WERI-Rb-1 (cell line): Measurements from ENCODE around the gene UCMA.

Source experiments
- DNase-seq: peaks from one replicate; pipeline ENCODE4 v3.0.0-alpha.2; 2020
- H3K27ac ChIP-seq: fragments of 250-450 bp; sonication (Bioruptor Pico); 2 replicates; pipeline ENCODE4 v1.5.1; 2020; ENCODE audit warnings: mild to moderate bottlenecking, moderate library complexity
- H3K27me3 ChIP-seq: fragments of 250-450 bp; sonication (Bioruptor Pico); 2 replicates; pipeline ENCODE4 v1.5.1; 2021; ENCODE audit warnings: mild to moderate bottlenecking, low read depth, moderate library complexity; ENCODE audit not compliant: insufficient read depth, severe bottlenecking
- H3K36me3 ChIP-seq: fragments of 250-450 bp; sonication (Bioruptor Pico); 2 replicates; pipeline ENCODE4 v1.5.1; 2020; ENCODE audit warnings: mild to moderate bottlenecking, moderate library complexity
- H3K4me3 ChIP-seq: 2 replicates; pipeline ENCODE4 v1.5.1; 2011; ENCODE audit warnings: low read depth, mild to moderate bottlenecking, control low read depth, low read length
- H3K9me3 ChIP-seq: fragments of 250-450 bp; sonication (Bioruptor Pico); 2 replicates; pipeline ENCODE4 v1.5.1; 2021; ENCODE audit warnings: mild to moderate bottlenecking, moderate library complexity; ENCODE audit not compliant: severe bottlenecking
- CTCF ChIP-seq: IDR thresholded peaks from 2 replicates; pipeline ENCODE4 v1.5.1; 2011; ENCODE audit warnings: low read depth, mild to moderate bottlenecking, control low read depth, inconsistent platforms, low read length

The UCMA gene

DNA sequence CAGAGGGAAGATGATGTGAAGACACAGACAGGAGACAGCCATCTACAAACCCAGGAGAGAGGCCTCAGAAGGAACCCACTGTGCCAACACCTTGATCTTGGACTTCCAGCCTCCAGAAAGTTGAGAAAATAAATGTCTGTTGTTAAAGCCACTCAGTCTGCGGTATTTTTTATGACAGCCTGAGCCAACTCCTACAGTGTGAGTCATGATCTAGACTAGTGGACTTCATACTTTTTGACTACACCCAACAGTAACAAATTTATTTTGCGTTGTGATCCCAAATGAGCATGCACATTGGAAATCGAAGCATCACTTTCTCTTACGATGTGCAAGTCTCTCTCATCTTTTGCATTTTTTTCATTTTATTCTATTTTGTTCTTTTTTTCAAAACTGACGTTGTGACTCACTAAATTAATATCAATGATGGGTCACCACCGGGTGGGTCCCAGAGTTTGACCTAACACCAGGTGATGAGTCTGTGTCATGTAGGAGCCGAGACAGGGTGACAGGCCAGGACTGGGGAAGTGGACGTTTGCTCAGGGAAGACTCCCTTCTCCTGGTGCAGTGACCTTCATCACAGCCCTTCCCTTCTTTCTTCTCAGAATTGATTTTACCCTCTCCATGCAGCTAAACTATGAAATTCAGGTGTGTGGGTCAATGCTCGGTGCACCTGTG lies 36.8 kb upstream of the UCMA start:
- Histone ChIP-seq H3K9me3 (no peaks in the 10 kb centered on the region), H3K36me3 (no peaks in the 10 kb centered on the region), H3K27me3 (no peaks in the 10 kb centered on the region), H3K27ac (no peak overlapping the region), H3K4me3 (no peak overlapping the region)
- TF ChIP-seq CTCF: no peak
- no peak for DNase-seq

DNA sequence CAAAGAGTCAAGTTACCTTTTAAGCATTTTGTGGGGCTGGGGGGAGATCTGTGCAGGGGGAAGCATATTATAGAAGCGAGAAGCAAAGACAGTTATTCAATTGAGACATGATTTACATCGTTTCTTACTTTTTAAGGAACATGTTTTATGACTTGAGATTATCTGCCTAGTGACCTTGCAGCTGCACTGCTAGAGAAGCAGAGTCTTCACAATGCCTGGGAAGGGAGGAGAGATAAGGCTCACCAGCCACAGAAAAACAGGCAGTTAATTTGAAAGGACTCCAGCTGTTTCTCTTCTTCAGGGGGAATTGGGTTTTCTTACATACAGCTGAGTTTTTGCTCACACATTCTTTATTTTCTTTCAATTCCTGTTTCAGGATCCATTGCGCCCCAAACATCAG lies 34.7 kb upstream of the UCMA start:
- no peak for DNase-seq
- H3K27me3 ChIP-seq: no peaks in the 10 kb centered on the region
- TF ChIP-seq CTCF: no peak
- no peaks in the 10 kb centered on the region for H3K9me3 ChIP-seq
- H3K4me3 ChIP-seq: no peak overlapping the region
- H3K27ac ChIP-seq: no peak overlapping the region
- no peaks in the 10 kb centered on the region for H3K36me3 ChIP-seq

DNA sequence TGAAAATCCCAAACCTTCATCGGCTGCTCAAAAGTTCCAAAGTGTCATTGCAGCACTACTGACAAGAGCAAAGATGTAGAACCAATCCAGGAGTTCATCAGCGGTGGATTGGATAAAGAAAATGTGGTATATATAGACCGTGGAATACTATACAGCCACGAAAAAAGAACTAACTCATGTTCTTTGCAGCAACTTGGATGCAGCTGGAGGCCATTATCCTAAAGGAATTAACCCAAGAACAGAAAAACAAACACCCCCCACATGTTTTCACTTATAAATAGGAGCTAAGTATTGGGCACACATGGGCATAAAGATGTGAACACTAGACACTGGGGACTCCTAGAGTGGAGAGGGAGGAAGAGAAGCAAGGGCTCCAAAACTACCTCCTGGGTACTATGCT lies 34.1 kb upstream of the UCMA start:
- no peak overlapping the region for H3K27ac ChIP-seq
- DNase-seq: no peak
- no peaks in the 10 kb centered on the region for H3K36me3 ChIP-seq
- H3K4me3 ChIP-seq: no peak overlapping the region
- no peaks in the 10 kb centered on the region for H3K27me3 ChIP-seq
- TF ChIP-seq CTCF: no peak
- no peaks in the 10 kb centered on the region for H3K9me3 ChIP-seq

- no peak overlapping the region for H3K27ac ChIP-seq
- H3K4me3 ChIP-seq: no peak overlapping the region
- H3K36me3 ChIP-seq: no peaks in the 10 kb centered on the region
- no peak for TF ChIP-seq CTCF
- no peaks in the 10 kb centered on the region for H3K27me3 ChIP-seq
- H3K9me3 ChIP-seq: no peaks in the 10 kb centered on the region
- no peak for DNase-seq
Observed at GRCh38 chr10:13263591-13263990, 29.4 kb upstream of the UCMA start.

DNA sequence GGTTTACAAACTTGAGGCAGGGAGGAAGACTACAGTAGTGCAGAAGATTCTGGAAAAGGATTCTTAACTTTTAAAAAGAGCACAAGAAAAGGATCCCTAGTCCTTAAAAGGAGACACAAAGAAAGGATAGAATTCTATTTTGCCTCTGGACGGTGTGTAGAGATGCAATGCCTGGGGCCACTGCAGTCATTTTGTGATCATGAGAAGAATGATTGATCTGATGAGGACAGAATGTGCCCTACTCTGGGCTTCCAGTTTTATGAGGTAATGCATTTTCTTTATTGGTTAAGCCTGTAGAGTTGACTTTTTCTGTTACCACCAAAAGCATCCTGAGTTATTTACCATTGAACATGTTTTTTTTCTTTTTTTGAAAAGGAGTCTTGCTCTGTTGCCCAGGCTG lies 28.3 kb upstream of the UCMA start:
- Histone ChIP-seq H3K4me3 (no peak overlapping the region), H3K9me3 (no peaks in the 10 kb centered on the region), H3K27ac (no peak overlapping the region), H3K27me3 (no peaks in the 10 kb centered on the region), H3K36me3 (no peaks in the 10 kb centered on the region)
- no peak for DNase-seq
- TF ChIP-seq CTCF: no peak

DNA sequence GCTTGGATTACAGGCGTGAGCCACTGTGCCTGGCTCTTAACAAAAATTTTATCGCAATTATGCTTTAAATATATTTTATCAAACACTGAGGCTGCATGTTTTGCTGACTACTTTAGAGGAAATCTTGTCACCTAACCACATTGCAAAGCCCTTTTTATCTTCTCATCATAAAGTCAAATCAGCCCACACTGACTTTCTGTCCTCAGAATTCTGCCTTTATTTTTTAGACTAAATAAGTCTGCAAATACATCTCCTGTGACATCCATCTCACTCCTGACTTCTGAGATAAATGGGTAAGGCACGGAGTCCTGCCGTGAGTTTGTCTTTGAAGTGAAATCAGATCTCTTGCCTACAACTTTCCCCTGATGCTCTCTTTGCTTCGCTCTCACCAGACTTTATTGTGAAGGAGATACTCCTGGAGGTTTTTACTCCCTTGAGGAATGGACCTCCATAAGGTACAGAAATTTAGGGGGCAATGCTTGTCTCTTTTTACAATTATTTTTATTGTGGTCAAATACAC lies 23.5 kb upstream of the UCMA start:
- Histone ChIP-seq H3K36me3 (no peaks in the 10 kb centered on the region), H3K9me3 (no peaks in the 10 kb centered on the region), H3K27me3 (no peaks in the 10 kb centered on the region), H3K4me3 (no peak overlapping the region), H3K27ac (no peak overlapping the region)
- no peak for DNase-seq
- no peak for TF ChIP-seq CTCF
